GM21529 (cell line): ENCODE measurements around the gene TMEM237.
"Not testable (repeated sequence)": the region's sequence is repeated elsewhere in the genome, so short reads cannot be mapped to it uniquely, and the experiment has no call there.

Experiments
- ATAC-seq: cut with Tn5 transposase; IDR thresholded peaks from one replicate; pipeline ENCODE4 v1.9.1; 2021; ENCODE audit not compliant: unreplicated experiment

TMEM237 gene, protein sequence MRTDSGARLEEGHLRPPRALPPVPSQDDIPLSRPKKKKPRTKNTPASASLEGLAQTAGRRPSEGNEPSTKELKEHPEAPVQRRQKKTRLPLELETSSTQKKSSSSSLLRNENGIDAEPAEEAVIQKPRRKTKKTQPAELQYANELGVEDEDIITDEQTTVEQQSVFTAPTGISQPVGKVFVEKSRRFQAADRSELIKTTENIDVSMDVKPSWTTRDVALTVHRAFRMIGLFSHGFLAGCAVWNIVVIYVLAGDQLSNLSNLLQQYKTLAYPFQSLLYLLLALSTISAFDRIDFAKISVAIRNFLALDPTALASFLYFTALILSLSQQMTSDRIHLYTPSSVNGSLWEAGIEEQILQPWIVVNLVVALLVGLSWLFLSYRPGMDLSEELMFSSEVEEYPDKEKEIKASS

GRCh38 chr2:201643216-201643890 is at the start of gene TMEM237:
Gene TMEM237 (minus strand): TSS chr2:201643503. CDS start chr2:201643400, 103 bp downstream.
- peak; percentile 46 for ATAC-seq

- ATAC-seq, result no peak
Observed at GRCh38 chr2:201685156-201685555, 41.9 kb upstream of the TMEM237 start.

GRCh38 chr2:201680743-201681142 is 37.4 kb upstream of the TMEM237 start:
- ATAC-seq, result no peak

DNA sequence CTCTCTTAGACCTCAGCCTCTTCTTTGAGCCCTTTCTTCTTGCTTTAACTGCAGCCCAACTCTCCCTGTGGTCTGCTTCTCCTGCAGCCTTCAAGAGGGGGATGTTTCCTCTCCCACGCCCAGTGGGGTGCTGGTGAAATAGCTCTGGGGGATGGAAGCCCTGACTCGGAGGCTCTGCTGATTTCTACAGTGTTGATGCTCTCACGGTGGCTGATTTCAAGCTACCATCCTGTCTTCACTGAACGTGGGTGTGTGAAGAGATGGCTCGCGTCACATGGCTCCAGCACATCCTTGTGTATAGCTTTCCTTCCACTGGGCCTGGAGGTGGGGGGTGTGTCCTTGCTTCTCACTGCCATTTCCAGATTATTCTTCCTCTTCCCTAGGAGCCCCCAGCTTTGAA is 35.1 kb upstream of the TMEM237 start:
- no peak for ATAC-seq

GRCh38 chr2:201675454-201675853 is 32.2 kb upstream of the TMEM237 start:
- no peak for ATAC-seq

DNA sequence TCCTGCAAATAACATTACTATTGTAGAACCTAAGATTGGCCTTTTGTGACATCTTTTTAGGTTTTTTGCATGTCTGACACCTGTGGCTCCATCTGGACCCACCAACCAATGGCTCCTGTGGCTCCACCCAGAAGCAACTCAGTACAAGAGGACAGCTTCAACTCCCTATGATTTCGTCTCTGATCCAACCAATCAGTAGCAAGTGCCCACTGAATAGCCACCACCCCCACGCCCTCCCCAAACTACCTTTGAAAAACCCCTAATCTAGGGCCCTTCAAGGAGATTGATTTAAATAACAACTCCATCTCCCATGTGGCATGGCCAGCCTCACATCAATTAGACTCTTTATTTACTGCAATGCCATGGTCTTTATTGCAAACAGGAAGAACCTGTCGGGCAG is 31.5 kb upstream of the TMEM237 start:
- ATAC-seq, result no peak

- ATAC-seq, result no peak
Observed at GRCh38 chr2:201674298-201674697, 31.0 kb upstream of the TMEM237 start.

DNA sequence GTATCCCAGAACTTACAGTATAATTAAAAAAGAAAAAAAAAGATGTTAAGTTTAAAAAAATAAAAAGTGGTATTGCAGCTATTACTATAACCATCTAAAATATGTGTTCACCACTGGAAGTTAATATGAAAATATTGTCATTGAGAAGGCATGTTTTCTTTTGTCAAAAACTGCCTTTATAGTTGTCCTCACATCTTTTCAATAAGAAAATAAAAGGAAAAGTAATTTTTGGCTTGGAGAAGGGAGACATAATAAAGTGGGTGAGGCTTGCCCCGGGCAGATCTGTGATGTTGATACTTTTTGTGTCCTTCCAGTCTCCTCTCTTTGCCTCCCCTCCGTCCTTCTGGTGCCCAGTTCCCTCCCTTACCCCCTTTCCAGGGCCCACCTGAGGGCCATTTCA is 30.2 kb upstream of the TMEM237 start:
- no peak for ATAC-seq

DNA sequence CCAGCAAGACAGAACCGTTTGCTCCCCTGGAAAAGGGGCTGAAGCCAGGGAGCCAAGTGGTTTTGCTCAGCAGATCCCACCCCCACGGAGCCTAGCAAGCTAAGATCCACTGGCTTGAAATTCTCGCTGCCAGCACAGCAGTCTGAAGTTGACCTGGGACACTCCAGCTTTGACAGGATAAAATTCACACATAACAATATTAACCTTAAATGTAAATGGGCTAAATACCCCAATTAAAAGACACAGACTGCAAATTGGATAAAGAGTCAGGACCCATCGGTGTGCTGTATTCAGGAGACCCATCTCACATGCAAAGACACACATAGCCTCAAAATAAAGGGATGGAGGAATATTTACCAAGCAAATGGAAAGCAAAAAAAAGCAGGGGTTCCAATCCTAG is 27.9 kb upstream of the TMEM237 start:
- not testable (repeated sequence) for ATAC-seq

GRCh38 chr2:201669865-201670264 is 26.6 kb upstream of the TMEM237 start:
- ATAC-seq, result no peak

DNA sequence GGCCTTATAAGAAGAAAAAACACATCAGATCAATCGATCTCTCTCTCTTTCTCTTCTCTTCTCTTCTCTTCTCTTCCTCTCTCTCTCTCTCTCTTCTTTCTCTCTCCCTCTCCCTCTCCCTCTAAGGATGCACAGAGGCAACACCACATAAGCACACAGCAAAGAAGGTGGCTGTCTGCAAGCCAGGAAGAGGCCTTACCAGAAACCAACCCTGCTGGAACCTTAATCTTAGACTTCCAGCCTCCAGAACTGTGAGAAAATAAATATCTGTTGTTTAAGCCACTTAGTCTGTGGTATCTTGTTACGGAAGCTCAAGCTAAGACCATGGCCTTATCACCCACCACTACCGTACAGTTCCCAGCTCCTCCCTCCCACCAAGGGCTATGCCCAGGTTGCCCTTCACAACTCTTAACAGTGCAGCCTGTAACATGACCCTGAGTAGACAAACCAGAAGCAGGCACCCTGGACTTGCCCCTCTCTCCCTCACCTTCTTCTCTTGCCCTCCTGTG is 25.2 kb upstream of the TMEM237 start:
- ATAC-seq, result no peak

GRCh38 chr2:201664334-201664733 is 21.0 kb upstream of the TMEM237 start:
- ATAC-seq, result no peak

DNA sequence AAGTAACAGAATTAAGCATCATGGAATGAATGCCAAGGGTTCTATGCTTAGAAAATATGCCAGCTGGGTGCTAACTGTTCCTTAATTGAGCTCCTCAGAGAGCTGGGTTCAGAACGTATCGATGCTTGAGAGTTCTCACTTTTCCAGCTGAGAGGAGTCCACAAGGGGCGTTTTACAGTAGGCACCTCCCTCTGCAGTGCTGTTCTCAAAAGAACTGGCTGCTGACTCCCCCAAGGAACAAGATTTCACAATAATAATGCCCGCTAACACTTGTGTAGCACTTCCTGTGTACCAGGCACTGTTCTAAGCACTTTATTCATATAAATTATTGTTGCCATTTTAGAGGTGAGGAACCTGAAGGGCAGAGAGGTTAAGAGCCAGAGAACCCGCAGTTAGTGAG is 18.1 kb upstream of the TMEM237 start:
- no peak for ATAC-seq

- ATAC-seq, result no peak
Observed at GRCh38 chr2:201660293-201660895, 17.1 kb upstream of the TMEM237 start.

DNA sequence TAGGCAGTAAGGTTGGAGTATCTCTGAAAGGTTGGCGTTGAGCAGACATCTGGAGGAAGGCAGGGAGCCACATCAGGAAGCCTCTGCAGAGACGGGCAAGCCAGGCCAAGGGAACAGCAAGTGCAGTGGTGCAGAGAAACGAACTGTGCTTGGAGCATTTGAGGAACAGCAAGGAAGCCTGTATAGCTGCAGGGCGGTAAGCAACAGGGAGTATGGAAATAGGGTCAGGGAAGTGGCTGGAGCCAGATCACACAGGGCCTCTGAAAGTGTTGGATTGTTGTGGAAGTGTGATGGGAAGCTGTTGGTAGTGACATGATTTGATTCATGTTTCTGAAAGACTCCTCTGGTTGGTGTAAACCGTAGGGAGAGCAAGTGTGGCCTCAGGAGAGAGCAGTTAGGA is 13.4 kb upstream of the TMEM237 start:
- ATAC-seq, result no peak

DNA sequence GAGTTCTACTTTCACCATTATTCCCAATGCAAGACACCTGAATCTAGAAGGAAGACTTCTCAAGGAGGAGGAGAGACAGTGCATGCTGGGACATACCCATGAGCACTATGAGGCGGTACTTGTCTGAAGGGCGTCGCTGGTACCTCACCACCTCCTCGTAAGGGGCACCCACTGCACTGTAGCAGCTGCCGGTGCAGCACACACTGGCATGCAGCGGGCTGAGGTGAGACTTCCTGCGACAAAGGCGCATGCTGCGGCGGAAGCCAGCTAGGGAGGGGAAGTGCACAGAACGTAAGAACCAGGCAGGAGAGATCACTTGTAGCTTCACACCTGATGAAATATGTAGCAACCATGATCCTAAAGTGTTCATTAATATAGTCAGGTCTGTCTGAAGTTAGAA is 12.8 kb upstream of the TMEM237 start:
- ATAC-seq, result no peak

DNA sequence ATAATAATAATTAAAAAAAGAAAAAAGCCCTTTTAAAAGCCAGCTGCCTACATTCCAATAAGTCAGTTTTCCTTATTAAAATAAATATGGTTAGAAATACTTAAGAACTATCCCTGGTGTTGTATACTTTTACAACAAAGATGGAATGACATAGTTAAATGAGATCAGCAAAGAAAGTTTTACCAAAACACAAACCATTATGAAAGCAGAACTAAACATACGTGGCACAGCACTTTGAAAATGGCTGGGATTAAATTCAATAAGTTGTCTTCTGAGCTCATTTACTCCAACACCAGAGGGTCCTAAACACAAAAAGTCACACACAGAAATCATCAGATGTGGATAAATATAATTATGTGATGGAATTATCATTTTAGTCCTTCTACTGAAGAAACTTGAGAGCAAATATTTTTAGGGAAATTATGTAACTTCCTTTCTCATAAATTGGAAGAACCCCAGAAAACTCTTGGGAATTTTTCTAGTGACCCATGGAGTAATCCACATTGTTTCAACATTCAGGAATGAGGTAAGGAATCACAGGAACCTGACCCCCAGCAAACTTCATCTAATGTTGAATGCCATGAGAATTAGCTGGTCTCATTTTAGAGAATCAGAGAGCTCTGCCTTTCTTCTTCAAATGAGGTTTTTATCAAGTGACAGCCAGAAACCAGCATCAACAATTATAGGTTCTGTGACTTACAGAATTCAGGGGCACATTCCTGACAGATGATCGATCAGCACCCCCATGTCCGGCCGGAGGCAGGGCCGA is 11.5 kb upstream of the TMEM237 start:
- no peak for ATAC-seq

GRCh38 chr2:201653221-201653620 is 9.9 kb upstream of the TMEM237 start:
- no peak for ATAC-seq

DNA sequence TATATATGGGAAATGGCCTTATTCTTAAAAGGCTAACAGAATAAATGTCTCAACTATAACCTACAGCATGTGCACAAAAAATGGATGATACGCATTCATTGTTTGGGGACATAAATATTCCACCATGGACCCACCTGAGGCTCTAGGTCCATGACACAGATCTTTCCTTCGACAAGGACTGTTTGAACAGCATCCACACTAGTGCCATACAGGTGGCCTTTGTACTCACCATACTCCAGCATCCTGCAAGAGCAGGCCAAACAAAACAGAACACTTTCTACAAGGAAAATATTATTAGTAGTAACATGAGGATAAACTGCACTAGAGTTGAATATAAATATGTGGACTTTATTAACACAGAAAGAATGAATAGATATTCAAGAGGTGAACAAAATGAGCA is 6.1 kb upstream of the TMEM237 start:
- ATAC-seq, result no peak

DNA sequence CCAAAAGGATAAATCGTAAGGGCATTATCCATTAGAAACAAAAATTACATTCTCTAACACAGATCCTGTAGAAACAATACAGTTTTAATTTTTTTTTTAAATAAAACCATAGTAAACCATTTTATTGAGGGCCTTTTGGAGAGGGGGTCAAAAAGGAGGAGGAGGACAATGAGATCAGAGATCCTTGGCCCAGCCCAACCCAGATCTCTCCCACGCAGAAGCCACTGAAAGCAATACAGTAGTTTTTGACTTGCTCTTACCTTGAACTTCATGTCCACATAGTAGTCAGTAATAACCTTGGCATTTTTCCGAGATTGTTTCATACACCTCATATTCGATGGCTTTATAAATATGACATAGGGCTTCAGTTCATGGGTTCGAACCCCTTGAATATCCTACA is 4.1 kb upstream of the TMEM237 start:
- no peak for ATAC-seq

- no peak for ATAC-seq
Observed at GRCh38 chr2:201644001-201644400, 698 bp upstream of the TMEM237 start.
